Osteoblast (primary cell): ENCODE measurements around the gene TMEM101. TPM values are rescaled to one million over a fixed set of nuclear protein-coding genes. Genes with fewer than 3 reads are reported as not detected.
A peak's percentile ranks its signal among the peaks of the same experiment; 100 is the strongest.

Source experiments
- DNase-seq: peaks from one replicate; pipeline ENCODE4 v3.0.0; 2011; ENCODE audit warnings: low spot score, mixed read lengths; ENCODE audit not compliant: insufficient read length; ENCODE audit errors: missing footprints
- H2AFZ ChIP-seq: 2 replicates; pipeline ENCODE4 v1.6.0; 2011; ENCODE audit warnings: mild to moderate bottlenecking, low read length
- H3K27ac ChIP-seq: 2 replicates; pipeline ENCODE4 v1.5.1; 2011; ENCODE audit warnings: mild to moderate bottlenecking, low read depth, low read length, moderate library complexity
- H3K27me3 ChIP-seq: 2 replicates; pipeline ENCODE4 v1.6.0; 2012; ENCODE audit warnings: mild to moderate bottlenecking, control low read depth, inconsistent platforms, low read length, moderate library complexity; ENCODE audit not compliant: insufficient read depth
- H3K36me3 ChIP-seq: 2 replicates; pipeline ENCODE4 v1.5.1; 2011; ENCODE audit warnings: mild to moderate bottlenecking, low read length, control low read depth, moderate library complexity; ENCODE audit not compliant: insufficient read depth
- H3K4me1 ChIP-seq: 2 replicates; pipeline ENCODE4 v1.5.1; 2011; ENCODE audit warnings: mild to moderate bottlenecking, low read length, control low read depth, moderate library complexity; ENCODE audit not compliant: insufficient read depth
- H3K4me2 ChIP-seq: 2 replicates; pipeline ENCODE4 v1.6.0; 2011; ENCODE audit warnings: mild to moderate bottlenecking, low read length; ENCODE audit not compliant: insufficient read depth
- H3K4me3 ChIP-seq: fragments of 200-600 bp; sonication (generic); 3 replicates; pipeline ENCODE4 v1.5.1; 2012; ENCODE audit warnings: mild to moderate bottlenecking, low read length, inconsistent platforms; ENCODE audit not compliant: insufficient read depth
- H3K79me2 ChIP-seq: 2 replicates; pipeline ENCODE4 v1.6.0; 2012; ENCODE audit warnings: mild to moderate bottlenecking, low read length, control low read depth, inconsistent platforms; ENCODE audit not compliant: insufficient read depth
- H3K9me3 ChIP-seq: 2 replicates; pipeline ENCODE4 v1.5.1; 2011; ENCODE audit warnings: low read depth, low read length, control low read depth
- H4K20me1 ChIP-seq: 2 replicates; pipeline ENCODE4 v1.6.0; 2012; ENCODE audit warnings: mild to moderate bottlenecking, low read length, control low read depth; ENCODE audit not compliant: insufficient read depth
- CTCF ChIP-seq: IDR thresholded peaks from 2 replicates; pipeline ENCODE4 v1.5.1; 2011; ENCODE audit warnings: mild to moderate bottlenecking, low read depth, low read length, moderate library complexity; ENCODE audit errors: extremely low read depth
- total RNA-seq: library from RNA; depleted of rRNA; stranded (reverse); fragments of >200 nt; gene quantifications from 2 replicates; pipeline ENCODE4 v1.2.3, GENCODE V29; 2012

The TMEM101 gene
- total RNA-seq, 1 donor = 47.8 TPM

GRCh38 chr17:43983515-43984411 lies 31.0 kb downstream of the TMEM101 start:
- Histone ChIP-seq H3K36me3 (no peaks in the 10 kb centered on the region), H3K4me2 (peak overlapping the region; percentile 64), H2AFZ (peak overlapping the region; percentile 56), H3K4me1 (no peaks in the 10 kb centered on the region), H3K27me3 (peaks cover 49% of the 10 kb centered on the region), H3K4me3 (peak overlapping the region; percentile 64), H4K20me1 (no peaks in the 10 kb centered on the region), H3K27ac (no peak overlapping the region), H3K9me3 (no peaks in the 10 kb centered on the region), H3K79me2 (no peaks in the 10 kb centered on the region)
- DNase-seq = no peak
- peak; percentile 14 for TF ChIP-seq CTCF

- Histone ChIP-seq H3K4me1 (no peaks in the 10 kb centered on the region), H3K27ac (no peak overlapping the region), H3K4me3 (no peak overlapping the region), H3K36me3 (no peaks in the 10 kb centered on the region), H3K79me2 (no peaks in the 10 kb centered on the region), H3K4me2 (peak overlapping the region; percentile 64), H2AFZ (no peak overlapping the region), H3K9me3 (no peaks in the 10 kb centered on the region), H3K27me3 (peaks cover 50% of the 10 kb centered on the region), H4K20me1 (no peaks in the 10 kb centered on the region)
- TF ChIP-seq CTCF = no peak
- DNase-seq = no peak
Observed at GRCh38 chr17:43983196-43983514, 31.6 kb downstream of the TMEM101 start.

GRCh38 chr17:43982171-43982570 lies 32.6 kb downstream of the TMEM101 start:
- H2AFZ ChIP-seq = no peak overlapping the region
- H3K79me2 ChIP-seq = no peaks in the 10 kb centered on the region
- H3K4me2 ChIP-seq = no peak overlapping the region
- no peak overlapping the region for H3K27ac ChIP-seq
- H4K20me1 ChIP-seq = no peaks in the 10 kb centered on the region
- H3K36me3 ChIP-seq = no peaks in the 10 kb centered on the region
- no peaks in the 10 kb centered on the region for H3K4me1 ChIP-seq
- no peak for DNase-seq
- peaks cover 57% of the 10 kb centered on the region for H3K27me3 ChIP-seq
- no peaks in the 10 kb centered on the region for H3K9me3 ChIP-seq
- TF ChIP-seq CTCF = no peak
- H3K4me3 ChIP-seq = no peak overlapping the region

DNA sequence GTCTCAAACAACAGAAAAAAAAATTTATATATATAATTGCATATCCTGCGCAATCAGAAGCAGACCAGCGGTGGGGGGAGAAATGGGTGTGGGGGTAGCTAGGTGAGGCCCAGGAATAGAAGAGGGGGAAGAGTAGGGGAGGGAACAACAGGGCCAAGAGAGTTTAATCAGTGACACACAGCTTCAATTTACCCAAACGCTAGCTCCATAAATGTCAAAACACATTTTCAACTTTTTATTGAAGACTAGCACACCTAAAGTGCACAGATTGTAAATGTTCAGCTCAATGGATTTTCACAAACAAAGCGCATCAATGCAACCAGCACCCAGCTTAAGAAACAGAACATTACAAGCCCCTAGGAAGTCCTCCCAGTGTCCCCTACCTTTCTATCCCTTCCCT lies 35.1 kb downstream of the TMEM101 start:
- DNase-seq = no peak
- Histone ChIP-seq H3K79me2 (no peaks in the 10 kb centered on the region), H3K36me3 (no peaks in the 10 kb centered on the region), H3K4me2 (no peak overlapping the region), H3K4me1 (no peaks in the 10 kb centered on the region), H3K27ac (no peak overlapping the region), H3K27me3 (peaks cover 57% of the 10 kb centered on the region), H4K20me1 (no peaks in the 10 kb centered on the region), H3K4me3 (no peak overlapping the region), H3K9me3 (no peaks in the 10 kb centered on the region), H2AFZ (no peak overlapping the region)
- no peak for TF ChIP-seq CTCF
